Measurements from ENCODE around the gene EEA1.
"Not testable (repeated sequence)": the region's sequence is repeated elsewhere in the genome, so short reads cannot be mapped to it uniquely, and the experiment has no call there.

The EEA1 gene

DNA sequence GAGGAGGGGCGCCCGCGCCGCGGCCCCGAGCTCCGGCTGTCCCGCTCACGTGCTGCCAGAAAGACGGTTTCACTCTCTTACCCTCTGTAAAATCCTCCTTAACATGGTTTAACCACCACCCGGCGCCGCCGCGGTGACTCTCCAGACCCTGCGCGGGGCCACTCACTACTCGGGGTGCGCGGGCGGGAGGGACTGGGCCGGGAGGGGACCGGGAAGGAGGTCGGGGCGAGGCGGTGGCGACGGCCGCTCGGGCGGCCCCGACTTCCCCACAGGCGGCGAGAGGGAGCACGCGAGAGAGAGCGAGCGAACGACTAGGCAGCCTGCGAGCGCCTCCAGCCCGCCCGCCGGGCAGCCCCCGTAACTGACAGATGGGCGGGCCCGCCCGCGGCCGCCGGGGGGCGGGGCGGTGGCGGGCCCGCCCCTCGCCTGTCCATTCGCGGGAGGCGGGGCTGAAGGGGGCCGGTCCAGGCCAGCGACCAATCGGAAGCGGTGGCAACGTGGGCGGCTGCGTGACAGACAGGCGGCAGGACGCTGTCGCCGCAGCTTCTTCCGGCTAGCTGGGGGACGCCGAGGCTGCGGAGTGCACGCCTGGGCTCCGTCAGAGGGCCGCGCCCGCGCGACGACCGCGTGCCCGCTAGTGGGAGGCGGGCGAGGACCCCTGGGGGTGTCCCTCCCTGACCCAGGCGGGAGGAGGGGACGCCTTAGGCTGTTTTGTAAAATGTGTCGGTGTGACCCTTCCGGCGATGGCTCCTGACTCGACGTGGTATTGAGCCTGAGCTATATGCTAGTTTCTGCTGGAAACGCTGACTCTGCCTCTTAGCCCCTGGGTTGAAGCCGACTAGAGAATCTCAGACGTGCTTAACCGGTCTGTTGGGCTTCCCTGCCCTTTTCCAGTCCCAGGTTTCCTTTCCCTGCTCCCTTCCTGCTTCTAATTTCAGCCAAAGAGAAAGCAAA, at the start of gene EEA1:
EEA1 (minus strand) TSS at position 334 of the 954 bp plus-strand sequence; CDS start at position 105, 229 bp downstream.
- DNase-seq: peak; percentile 97

DNA sequence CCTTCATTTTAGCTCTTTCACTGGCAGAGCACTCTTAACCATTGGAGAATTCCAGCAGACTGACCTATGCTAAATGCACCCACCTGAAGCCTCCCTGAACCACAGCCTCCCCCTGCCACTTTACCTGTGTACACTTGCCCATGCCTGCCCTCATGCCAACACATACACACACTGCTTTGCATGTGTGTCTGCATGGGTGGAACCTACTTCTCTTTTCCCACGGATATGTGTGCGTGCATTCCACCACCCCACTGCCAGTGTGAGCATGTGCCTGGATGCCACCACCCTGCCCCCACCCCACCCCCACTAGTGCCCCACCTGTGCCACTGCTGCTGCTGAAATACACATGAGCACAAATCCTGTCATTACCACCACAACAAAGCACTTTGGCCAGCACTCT, 49.5 kb upstream of the EEA1 start:
- DNase-seq: no peak

DNA sequence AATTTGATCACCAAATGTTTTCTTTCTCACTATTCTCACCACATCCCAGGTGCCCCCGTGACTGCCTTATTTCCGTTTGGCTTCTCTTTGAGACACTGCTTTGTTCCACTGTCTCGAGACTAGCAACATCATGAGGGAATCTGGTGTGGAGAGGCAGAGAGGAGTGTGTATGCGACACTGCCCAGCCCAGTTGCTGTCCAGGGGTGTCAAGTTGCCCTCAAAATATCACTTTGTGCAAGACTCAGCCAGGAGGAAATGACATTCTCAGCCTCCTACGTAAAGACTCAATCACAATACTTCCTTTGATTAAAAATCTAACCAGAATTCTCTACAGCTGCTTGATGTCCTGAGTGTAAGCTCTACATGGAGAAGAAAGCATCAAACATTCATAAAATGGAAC, 48.2 kb upstream of the EEA1 start:
- no peak for DNase-seq

DNA sequence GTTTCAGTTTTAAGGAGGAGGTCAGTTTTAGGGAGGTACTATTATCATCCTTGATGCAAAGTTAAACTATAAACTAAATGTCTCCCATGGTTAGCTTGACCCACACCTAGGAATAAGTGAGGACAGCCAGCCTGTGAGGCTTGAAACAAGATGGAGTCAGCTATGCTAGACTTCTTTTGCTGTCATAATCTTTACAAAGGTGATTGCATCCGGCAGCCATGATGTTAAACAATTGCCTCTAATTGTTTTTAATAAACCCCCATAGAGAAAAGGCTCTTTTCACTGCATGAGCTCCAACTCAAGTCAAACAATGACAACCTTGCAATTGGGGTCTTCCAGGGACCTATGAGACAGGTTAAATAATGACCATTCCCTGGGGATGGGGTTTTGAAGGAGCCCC, 45.7 kb upstream of the EEA1 start:
- no peak for DNase-seq

DNA sequence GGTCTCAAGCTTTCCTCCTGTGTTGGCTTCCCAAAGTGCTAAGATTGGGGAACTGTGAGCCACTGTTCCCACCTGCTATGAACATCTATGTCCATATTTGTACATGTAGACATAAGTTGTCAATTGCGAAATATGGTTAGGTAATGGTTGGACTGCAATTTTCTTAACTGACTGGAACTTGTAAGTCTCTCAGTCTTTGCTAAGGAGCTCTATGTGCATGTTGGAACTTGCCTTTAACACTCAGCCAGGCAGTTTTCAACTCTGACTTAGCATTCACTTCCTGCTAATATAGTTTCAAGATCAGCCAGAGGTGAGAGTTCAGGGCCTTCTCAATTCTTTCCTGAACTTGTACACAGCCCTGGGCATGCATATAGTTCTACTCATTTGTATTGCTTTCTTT, 44.5 kb upstream of the EEA1 start:
- no peak for DNase-seq

DNA sequence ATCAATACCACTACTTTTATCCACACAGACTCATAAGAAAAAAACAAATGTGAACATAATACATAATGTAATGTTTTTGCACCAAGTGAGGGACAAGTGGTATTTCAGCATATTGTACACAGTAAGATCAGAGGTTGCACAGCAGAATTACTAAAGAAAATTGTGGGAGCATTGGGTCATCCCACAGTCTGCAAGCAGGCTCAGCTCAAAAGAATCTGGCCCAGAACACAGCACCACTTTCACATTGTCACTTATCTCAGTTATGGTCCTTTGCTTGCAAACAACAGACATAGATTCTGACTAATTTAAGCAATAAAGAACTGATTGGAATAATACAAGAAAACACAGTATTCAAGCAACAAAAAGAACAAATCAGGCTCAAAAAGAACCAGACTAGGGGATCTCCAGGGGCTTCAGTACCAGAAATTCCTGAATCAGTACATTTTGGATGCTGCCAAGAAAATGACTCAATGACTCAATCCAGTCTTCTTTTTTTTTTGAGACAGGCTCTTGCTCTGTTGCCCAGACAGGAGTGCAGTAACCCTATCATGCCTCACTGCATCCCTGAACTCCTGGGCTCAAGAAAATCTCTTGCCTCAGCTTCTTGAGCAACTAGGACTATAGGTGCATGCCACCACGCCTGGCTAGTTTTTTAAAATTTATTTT, 42.9 kb upstream of the EEA1 start:
- DNase-seq: no peak

DNA sequence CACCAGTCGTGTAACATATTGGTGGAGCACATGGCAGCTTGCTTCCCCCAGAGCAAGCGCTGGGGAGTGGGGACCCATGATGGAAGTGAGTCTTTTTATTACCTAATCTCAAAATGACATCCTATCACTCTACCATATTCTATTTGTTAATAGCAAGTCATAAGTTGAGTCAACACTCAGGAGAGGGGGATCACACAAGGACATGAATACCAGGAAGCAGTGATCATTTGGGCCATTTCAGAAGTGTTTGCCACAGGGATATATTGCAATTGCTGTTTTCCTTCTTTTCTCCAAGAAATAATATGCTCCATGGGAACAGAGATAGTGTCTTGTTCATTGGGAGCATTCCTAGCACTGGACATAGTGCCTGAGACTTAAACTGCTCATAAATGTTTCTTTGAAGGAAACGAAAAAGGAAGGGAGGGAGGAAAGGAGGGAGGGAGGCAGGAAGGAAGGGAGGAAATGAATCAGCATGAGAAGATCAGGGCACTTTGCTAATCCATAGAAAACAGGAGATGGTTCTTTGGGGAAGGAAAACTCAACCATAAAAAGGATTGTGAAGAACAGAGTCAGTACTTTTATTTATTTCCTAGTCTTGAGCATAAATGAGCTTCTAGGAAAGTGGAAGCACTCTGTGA, 39.2 kb upstream of the EEA1 start:
- no peak for DNase-seq

DNA sequence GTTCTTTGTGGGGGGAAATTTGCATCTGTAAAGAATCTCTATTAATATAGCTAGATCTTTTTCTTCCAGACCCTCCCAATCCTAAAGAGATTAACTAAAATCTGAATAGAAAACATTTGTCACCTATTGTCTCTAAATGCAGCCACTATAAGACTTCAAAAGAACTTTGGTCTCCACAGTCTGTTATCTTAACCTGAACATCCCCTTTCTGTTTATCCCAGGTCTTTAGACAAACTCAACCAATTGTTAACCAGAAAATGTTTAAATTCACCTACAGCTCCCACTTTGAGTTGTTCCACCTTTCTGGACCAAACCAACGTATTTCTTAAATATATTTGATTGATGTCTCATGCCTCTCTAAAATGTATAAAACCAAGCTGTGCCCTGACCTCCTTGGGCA, 35.3 kb upstream of the EEA1 start:
- DNase-seq: not testable (repeated sequence)

DNA sequence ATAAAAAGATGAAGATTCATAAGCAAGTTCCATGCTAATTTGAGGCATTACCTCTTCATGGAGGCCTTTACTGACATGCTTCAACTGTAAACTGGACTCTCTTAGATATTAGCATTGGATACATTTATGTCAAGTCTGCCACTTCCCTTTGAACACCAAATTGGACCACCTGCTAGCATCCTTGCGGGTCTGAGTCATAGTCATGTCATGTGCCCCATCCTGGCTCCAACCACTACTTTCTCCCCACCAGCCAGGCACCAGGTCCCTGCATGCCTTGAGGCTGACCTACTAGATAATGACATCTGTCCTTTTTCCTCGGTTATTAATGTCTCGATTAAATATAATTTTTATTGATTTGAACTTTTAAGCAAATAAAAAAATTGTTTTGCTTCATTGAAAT, 32.9 kb upstream of the EEA1 start:
- DNase-seq: no peak

DNA sequence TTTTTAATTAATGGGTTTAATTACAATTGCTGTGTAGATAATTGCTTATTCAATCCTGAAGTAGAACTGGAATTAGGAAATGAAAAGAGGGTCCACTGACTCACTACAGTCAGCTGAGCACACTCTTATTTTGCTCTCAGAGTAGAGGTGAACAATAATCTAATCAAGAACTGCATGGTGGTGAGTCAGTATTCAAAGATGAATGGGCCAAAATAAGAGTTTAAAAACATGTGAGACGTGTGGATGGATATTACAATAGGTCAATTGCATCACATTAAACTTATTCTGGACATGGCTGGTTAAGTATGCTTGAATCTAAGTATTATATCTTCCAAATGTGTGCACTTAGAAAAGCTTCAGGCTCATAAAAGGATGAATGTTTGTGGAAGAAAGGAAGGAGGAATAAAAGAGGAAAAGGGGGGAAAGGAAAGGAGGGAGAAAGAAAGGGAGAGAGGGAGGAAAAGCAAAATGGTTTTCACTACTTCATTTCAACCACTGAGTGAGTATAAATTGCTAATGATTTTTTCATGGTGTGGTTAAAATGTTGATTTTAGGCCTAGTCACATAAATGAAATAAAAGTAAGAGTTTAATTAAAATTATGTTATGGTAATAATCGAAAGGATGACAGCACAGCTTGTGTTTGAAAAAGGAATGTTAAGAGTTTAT, 27.0 kb upstream of the EEA1 start:
- DNase-seq: no peak

DNA sequence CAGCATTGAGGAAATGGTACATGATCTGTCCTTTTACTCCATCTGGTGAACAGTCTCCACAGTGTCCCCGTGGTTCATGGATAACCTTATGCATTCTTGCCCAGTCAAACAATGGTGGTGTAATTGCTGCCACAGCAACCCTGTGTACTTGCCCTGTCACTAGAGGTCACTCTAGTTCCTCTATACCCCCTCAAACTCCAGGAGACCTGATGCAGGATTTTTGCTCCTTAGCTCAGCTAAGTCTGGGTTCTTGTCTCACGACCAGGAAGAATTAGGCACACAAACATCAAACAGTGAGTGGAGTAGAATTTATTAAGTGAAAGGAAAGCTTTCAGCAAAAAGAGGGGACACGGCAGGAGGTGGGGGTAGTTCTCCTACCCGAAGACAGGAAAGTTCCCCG, 24.7 kb upstream of the EEA1 start:
- no peak for DNase-seq

DNA sequence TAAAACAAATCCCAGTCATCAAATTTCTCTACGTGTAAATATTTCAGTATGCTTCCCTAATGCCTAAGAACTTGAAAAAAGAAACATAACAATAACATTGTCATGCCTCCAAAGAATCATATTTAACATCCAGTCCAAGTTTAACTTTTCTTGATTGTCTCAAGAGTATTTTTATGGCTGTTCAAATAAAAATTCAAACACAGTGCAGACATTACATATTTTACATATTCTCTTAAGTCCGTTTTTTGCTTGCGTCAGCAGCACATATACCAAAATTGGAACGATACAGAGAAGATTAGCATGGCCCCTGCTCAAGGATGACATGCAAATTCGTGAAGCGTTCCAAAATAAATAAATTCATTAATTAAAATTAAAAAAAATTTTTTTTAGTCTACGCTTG, 23.3 kb upstream of the EEA1 start:
- DNase-seq: no peak

DNA sequence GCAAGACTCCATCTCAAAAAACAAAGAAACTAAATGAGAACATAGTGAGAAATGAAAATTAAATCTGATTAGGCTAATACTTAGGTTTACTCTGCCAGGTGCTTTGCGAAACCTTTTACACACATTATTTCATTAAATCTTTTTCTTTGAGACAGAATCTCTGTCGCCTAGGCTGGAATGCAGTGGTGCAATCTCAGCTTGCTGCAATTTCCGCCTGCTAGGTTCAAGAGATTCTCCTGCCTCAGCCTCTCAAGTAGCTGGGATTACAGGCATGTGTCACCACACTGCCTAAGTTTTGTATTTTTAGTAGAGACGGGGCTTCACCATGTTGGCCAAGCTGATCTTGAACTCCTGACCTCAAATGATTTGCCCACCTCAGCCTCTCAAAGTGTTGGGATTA, 21.9 kb upstream of the EEA1 start:
- no peak for DNase-seq

DNA sequence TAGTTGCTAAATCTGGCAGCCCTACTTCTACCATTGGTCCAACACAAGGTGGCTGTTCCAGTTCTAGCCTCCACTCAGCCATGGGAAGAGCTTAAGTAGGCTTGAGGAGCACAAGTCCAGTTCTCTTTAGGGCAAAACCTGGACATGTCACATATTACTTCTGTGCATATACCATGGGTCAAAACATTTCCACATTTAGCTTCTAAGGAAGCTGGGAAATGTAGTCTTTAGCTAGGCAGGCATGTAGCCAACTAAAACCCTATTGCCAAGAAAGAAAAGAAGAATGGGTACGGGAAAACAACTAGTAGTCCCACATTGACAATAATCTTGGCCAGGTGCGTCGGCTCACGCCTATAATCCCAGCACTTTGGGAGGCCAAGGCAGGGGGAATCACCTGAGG, 20.9 kb upstream of the EEA1 start:
- DNase-seq: no peak

DNA sequence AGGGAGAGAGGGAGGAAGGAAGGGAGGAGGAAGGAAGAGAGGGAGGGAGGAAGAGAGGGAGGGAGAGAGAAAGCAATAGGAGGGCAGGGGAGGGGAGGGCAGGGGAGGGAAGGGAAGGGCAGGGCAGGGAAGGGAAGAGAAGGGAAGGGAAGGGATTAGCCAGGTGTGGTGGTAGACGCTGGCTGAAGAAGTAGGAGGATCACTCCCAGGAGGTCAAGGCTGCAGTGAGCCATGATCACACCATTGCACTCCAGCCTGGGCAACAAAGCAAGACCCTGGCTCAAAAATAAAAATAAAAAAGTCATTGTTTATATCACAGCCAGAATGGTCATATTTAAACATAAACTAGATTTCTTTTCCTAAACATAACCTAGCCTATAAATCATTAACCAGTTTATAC, 20.4 kb upstream of the EEA1 start:
- DNase-seq: no peak

DNA sequence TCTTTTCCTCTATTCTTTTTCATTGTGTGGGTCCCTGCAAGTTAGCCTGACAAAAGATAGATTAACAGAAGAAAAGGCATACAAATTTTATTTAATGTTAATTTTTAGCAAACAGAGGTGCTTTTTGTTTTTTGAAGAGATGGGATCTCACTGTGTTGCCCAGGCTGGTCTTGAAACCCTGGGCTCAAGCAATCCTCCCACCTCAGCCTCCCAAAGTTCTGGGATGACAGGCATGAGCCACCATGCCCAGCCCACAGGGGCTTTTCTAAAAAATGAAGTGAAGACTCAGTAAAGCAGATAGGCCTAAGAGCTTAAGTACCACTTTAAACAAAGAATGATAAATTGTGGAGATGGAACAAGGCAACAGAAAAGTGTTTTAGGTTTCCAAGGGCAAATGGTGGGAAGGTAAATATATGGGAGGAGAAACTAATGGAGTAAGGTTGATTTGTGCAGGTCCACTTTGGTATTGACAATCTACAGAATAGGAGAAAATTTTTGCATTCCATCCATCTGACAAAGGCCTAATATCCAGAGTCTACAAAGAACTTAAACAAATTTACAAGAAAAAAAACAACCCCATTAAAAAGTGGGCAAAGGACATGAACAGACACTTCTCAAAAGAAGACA, 18.6 kb upstream of the EEA1 start:
- no peak for DNase-seq

DNA sequence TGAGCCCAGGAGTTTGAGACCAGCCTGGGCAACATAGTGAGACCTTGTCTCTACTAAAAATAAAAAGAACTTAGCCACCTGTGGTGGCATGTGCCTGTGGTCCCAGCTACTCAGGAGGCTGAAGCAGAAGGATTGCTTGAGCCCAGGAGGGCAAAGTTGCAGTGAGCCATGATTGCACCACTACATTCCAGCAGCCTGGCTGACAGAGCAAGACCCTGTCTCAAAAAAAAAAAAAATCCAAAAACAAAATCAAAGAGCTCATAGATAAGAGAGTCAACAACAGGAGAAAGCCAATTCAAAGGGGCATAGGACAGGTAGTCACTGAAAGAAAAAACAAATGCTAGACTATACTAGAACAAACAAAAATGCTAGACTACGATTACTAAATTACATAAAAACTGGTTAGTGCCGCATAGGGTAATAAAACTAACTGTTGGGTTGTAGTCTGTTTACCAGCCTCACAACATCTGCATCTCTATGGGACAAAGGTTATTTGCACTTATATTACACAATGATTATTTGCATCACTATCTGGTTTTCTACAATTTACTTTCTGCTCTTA, 16.6 kb upstream of the EEA1 start:
- DNase-seq: no peak

DNA sequence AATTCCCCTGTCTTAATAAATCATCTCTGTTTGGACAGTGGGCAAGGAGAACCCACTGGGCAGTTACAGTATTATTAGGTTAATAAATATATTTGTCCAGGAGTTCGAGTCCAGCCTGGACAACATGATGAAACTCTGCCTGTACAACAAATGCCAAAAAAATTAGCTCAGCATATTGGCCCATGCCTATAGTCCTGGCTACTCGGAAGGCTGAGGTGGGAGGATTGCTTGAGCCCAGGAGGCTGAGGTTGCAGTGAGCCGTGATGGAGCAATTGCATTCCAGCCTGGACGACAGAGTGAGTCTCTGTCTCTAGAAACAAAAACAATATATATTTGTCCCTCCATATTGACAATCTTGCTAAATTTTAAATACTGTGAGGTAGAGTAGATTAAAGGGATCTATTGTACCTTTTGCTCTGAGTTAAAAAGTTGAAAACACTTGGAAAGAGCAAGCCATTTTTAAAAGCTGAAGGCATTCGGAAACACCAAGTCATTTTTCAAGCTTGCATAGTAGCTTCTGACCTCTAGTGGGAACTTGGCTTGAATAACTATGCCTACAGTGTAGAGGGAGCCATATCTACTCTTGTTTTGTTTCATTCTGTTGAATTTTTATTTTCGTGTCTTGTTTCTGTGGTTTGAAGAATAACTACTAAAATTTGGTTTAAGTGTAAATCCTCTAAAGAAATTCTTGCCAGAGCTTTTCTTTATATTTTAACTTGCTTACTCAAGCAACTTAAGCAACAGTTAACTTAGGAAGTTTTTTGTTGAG, 14.6 kb upstream of the EEA1 start:
- DNase-seq: no peak

DNA sequence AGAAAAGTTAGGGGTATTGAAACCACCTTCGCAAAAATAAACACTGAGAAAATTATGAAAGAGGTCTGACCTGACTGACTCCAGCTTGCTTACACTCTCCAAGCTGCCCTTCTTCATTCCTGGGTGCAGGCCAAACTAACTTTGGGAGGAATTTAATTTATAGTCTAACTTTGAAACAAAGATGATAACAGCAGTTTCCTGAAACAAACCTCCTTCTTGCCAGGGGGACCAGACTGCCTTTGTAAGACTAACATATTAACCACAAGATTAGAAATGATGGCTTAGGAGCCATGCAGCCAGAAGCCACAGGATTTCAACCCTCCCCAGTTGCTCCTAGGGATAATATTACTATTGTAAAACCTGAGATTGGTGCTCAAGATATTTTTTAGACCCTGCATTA, 13.8 kb upstream of the EEA1 start:
- no peak for DNase-seq

DNA sequence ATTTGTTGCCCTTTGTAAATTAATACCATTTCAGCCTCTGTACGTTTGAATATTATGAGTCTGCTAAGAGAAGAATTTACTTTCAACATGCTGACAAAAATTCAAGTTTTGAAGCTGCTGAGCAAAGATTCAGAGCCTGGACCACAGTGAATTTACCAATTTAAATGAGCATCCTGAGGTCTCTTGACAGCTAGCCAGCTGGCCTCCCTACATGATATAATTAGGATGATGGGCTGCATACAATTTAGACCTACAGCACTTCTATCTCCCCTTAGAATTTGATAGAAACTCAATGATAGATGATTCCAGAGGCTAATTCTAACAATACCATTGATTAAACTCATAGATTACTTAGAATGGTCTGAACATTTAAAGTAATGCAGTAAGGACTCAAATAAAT, 10.0 kb upstream of the EEA1 start:
- DNase-seq: no peak

DNA sequence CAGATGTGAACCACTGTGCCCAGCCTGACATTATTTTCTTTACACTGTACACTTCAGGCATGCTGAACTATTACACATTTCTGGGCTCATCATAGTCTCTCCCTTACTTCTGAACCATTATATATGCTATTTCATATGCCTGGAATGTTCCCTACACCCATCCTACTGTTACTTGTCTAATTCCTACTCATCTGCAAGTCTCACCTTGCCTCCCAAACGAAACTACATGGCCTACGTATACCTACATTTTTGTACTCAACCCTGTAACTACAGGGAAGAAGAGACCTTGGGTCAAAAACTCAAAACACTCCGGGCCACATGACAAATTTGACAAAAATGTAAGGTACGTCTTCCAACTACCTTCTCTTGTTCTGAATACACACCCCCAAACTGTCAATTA, 9.5 kb upstream of the EEA1 start:
- no peak for DNase-seq

DNA sequence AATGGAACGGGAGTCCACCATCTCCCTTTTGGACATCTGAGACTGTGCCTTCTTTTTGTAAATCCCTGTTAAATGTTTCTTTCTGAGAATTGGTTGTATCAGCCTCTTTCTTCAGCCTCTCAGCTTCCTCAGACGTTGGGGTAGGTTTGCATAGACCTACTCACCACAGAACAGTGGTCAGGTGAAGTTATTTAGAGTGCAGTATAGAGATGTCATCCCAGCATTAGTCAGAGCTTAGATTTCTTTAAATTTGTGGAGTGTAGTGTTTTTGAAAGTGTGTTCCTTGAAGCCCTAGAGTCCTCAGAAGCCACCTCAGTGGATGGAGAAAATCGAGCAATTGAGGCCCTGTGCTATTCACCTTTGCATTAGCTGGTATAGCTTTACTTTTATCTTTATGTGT, 8.9 kb upstream of the EEA1 start:
- no peak for DNase-seq

Data from right forelimb (tissue), 1 donor.